Inflammatory macrophage treated with lipopolysaccharide for 4 hours (primary cell): ENCODE measurements around the gene SASH1.
A peak's percentile ranks its signal among the peaks of the same experiment; 100 is the strongest.

Source experiments
- DNase-seq: peaks from one replicate; pipeline ENCODE4 v3.0.0-alpha.2; 2020

The SASH1 gene

GRCh38 chr6:148502083-148502772, 159.6 kb downstream of the SASH1 start:
- DNase-seq: peak; percentile 17

- DNase-seq: no peak
These were observed 160.1 kb downstream of the SASH1 start for GRCh38 chr6:148502773-148503135.

- no peak for DNase-seq
These were observed 161.1 kb downstream of the SASH1 start for GRCh38 chr6:148503703-148504102.

- no peak for DNase-seq
These were observed 165.1 kb downstream of the SASH1 start for GRCh38 chr6:148507774-148508173.

- DNase-seq: no peak
These were observed 165.9 kb downstream of the SASH1 start for GRCh38 chr6:148508401-148509041.

GRCh38 chr6:148509119-148509799, 166.6 kb downstream of the SASH1 start:
- no peak for DNase-seq

- peak; percentile 82 for DNase-seq
These were observed 167.4 kb downstream of the SASH1 start for GRCh38 chr6:148509800-148510581.

GRCh38 chr6:148513145-148514071, 170.8 kb downstream of the SASH1 start:
- no peak for DNase-seq

- no peak for DNase-seq
These were observed 171.6 kb downstream of the SASH1 start for GRCh38 chr6:148514091-148514845.

GRCh38 chr6:148516217-148516616, 173.6 kb downstream of the SASH1 start:
- DNase-seq: no peak

- DNase-seq: no peak
These were observed 174.0 kb downstream of the SASH1 start for GRCh38 chr6:148516617-148517016.

GRCh38 chr6:148517470-148517869, 174.8 kb downstream of the SASH1 start:
- DNase-seq: no peak

GRCh38 chr6:148518511-148519156, 176.0 kb downstream of the SASH1 start:
- DNase-seq: no peak

- no peak for DNase-seq
These were observed 177.6 kb downstream of the SASH1 start for GRCh38 chr6:148520109-148520841.

- no peak for DNase-seq
These were observed 178.5 kb downstream of the SASH1 start for GRCh38 chr6:148521158-148521557.

GRCh38 chr6:148521586-148521985, 178.9 kb downstream of the SASH1 start:
- no peak for DNase-seq

GRCh38 chr6:148523048-148523447, 180.4 kb downstream of the SASH1 start:
- DNase-seq: peak; percentile 1

- no peak for DNase-seq
These were observed 180.9 kb downstream of the SASH1 start for GRCh38 chr6:148523551-148523950.

- no peak for DNase-seq
These were observed 181.8 kb downstream of the SASH1 start for GRCh38 chr6:148524471-148524882.

- no peak for DNase-seq
These were observed 182.3 kb downstream of the SASH1 start for GRCh38 chr6:148524976-148525375.
